HG03175 (cell line): ENCODE data around the gene ICOSLG.
"Not testable (repeated sequence)": the region's sequence is repeated elsewhere in the genome, so short reads cannot be mapped to it uniquely, and the experiment has no call there.

Experiments
- ATAC-seq: cut with Tn5 transposase; IDR thresholded peaks from one replicate; pipeline ENCODE4 v1.9.1; 2021; ENCODE audit warnings: mild to moderate bottlenecking, moderate library complexity; ENCODE audit not compliant: unreplicated experiment

ICOSLG gene

DNA sequence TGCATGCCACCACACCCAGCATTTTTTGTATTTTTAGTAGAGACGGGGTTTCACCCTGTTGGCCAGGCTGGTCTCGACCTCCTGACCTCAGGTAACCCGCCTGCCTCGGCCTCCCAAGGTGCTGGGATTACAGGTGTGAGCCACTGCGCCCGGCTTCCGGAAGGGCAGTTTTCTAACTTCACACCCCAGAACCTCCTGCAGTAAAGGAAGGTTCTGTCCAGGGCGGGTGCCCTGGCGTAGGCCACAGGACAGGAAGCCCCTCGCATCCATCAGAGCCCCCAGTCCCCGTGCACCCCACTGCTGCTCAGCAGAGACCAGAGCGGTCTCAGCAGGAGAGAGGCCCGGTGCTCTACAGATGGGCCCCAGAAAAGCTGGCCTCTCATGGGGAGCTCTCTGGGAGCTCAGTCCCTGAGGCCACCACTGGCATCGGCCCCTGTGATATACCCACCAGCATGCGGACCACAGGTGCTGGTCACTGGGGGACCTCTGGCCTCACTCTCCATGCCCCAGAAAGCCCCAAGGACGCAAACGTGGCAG is 25.1 kb upstream of the ICOSLG start:
- no peak for ATAC-seq

DNA sequence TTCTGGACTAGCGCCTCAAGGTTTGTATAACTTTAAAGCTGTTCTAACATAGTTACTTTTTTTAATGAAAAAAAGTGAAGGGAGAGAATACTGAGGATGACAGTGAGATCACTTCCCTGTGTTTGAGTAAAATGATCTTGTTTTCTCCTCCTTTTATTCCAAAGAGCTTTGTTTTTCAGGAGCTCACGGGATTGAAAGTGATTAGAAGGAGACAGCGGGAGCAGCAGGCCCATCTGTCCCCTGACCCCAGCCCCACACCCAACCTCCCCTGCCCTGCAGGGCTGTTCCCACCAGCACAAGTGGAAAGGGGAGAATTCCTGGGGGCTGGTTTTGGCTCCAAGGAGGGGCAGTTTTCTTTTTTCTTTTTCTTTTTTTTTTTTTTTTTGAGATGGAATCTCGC is 23.0 kb upstream of the ICOSLG start:
- ATAC-seq, result no peak

DNA sequence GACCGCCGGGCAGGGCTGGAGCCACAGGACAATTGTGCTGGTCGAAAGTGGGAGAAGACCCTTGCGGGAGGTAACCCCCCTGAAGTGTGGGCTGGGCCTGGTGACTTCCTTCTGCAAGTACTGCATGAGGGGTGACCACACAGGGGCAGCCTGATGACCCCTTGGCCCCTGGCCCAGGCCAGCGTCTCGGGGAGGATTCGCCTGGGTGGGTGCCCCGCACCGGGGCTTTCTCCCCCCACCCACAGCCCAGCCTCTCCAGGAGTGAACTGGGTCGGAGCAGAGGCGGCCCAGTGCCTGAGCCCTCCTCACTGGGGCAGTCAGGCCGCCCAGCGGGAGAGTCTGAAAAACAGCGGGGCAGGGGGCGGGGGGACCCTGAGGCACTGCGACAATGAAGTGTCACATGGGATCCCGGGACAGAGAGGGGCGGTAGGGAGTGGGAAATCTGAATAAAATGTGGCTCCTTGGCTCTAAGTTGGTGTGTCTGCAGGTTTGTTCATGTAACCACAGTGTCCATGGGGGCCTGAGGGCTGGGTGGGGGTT is 22.5 kb upstream of the ICOSLG start:
- no peak for ATAC-seq

DNA sequence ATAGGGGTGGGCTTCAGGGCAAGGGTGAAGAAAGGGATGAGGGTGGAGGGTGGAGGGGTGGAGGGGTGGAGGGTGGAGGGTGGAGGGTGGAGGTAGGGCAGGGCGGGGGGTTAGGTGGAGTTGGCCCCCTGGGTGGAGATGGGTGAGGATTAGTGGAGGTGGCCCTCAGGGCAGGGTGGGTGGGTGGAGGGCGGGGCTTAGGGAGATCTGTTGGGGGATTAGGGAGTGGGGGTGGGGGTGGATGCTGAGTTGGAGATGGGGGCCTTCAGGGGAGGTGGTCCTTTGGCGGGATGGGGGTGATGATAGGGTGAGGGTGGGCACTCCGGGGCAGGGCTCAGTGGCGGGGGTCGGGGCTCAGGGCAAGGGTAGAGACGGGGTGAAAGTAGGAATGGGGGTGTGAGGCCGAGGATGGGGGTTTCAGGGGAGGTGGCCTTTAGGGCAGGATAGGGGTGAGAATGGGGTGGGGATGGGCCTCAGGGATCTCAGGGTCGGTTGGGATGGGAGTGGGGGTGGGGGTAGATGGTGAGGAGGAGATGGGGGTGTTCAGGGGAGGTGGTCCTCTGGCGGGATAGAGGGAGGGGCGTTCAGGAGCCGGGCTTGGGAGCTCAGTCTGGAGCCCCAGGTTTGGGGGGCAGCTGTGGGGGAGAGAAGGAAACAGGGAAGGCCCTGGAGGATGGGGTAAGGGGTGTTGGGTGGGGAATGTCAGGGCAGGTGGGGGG is 21.8 kb upstream of the ICOSLG start:
- ATAC-seq, result no peak

DNA sequence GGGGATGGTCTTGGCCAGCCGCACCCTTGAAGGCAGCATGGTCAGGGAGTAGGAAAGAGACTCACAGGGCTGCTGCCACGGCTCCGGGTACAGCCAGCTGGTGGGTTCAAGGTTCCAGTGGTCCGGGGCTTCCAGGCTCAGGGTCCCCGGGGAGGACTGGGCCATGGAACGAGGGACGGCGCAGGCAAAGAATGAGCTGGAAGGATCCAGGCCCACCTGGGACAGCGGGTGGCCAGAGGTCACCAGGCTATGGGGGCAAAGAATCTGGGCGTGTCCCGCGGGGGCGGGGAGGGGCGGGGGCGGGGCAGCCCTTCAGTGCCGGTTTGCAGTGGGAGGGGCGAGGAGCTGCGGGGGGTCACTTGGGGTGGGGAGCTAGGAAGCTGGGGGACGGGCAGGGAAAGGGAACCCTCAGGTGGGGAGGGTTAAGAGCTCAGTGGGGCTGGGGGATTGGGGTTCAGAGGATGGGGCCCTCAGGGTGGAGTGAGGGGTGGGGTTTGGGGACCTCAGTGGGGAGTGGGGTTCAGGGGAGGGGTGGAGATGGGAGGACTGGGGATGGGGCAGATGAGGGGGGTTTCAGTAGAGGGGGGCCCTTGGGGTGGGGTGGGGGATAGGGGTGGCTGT is 21.0 kb upstream of the ICOSLG start, which contains the start of gene DNMT3L:
TSS of gene DNMT3L (minus strand) at position 223 of the 621 bp plus-strand sequence. CDS start 638 bp downstream, outside the sequence.
- ATAC-seq, result no peak

DNA sequence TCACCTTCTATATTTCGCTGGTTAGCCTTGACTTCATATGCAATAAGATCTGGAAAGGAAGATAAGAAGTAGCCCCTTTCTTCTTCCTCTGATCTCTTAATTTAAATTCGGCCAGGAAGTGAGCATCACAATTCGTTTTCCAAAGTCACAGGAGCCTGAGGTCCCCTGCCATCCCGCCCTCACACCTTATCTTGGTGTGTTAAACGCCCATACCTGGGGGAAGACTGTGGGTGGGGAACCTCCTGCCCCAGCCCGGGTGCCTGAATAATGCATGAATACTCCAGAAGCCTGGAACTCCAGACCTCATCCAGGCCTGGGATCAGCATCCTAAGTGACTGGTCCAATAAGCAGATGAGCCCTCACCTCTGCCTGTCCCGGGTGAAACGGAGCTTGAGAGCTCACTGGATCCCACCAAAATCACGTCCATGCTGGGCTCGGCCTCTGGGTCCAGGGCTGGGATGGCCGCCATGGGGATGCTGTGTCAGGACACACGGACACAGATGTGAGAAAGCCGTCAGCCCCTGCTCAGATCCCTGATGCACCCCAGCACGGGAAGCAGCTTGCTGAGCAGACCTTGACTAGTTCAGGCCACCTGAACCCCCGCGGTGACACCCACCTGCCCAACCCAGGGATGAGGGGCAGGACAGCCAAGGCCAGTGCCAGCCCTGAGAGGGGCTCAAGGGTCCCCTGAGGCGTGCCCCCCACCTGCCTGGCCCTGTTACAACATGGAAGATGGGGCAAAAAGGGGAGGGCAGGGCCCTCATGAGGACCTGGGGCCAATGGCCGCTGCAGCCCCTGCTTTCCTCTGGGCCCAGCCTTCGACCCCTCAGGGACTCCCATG is 20.3 kb upstream of the ICOSLG start:
- no peak for ATAC-seq

DNA sequence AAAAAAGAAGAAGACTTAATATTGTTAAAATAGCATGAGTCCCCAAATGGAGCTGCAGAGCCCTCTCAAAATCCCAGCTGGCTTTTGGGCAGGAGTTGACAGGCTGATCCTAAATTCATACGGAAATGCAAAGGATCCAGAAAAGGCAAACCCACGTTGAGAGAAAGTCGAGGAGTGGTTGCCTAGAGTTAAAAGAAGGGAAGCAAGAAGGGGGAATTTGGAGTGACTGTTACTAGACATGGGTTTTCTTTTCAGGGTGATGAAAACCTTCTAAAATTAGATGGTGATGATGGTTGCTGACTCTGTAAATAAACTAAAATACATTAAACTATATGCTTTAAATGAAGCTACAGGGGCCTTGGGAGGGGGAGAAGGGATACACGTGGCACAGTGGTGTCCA is 19.3 kb upstream of the ICOSLG start:
- no peak for ATAC-seq

DNA sequence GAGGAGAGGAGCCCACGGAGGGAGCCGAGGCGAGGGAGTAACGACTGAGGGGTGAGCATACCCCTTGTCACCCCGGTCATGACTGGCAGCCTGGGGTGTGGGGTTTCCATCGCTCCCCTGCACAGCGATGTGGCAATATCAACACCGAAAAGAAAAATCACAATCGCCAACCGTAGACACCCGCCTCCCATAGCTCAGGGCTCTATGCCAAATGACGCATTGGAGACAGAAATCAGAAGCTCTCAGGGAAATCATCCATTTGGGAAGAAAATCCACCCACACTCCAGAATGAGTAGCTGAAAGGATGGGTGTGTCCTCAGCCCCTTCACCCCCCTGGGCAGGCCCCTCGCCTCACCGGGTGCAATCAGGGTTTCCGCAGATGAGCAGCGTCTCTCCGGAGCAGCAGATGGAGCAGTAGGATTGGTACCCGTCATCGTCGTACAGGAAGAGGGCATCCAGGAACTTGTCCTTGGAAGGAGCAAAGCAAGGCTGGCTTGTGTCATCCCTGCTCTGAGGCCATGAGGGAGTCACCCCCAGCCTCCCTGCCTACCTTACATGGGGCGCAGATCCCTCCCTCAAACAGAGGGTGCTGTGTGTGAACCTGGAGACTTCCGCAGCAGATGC is 18.5 kb upstream of the ICOSLG start:
- ATAC-seq, result no peak

DNA sequence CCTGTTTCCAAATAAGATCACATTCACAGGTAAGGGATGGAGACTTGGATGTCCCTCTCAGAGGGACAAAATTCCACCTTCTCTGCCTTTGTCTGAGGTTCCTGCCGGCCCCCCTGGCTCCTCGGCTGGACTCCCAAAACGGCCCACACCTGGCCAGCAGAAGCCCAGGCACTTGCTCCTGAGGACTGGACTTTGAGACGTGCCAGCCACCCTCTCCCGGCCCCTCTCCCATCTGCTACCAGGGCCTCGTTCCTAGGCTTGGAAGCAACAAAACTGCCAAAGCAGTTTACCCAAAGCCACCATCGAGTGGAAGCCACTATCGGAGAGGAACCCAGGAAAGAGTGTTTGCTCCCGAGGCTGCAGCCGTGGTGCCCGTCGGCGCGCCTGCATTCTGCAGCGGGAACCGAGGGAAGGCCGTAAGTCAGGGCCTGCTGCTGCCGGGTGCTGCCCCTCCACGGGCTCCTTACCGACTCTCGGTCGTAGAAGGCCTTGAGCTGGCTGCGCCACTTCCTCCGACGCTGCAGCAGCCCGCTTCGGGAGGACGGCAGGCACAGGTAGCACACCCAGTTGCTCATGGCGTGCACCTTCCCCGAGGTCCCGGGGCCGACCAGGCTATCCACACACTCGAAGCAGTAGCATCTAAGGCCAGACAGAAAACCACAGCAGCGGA is 17.4 kb upstream of the ICOSLG start:
- no peak for ATAC-seq

DNA sequence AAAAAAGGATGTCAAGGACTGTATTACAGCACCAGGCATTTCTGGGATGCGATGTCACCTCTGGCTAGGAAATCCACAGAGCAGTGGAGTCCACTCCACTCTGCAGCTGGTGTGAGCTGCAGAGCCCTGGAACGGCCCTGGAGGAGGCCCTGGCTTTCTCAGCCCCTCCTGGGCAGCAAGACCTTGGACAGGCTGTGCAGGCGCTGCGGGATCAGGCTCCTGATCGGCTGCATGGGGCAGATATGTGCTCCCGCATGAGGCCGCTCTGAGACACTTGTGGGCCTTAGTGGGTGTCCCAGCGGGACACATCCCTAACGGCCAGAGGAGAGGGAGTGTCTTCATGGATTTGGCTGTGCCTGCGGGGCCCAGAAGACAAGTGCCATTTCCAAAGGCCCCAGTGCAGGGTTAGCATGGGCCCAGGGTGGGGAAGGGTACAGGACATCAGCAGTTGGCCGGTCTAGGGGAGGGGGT is 14.8 kb upstream of the ICOSLG start:
- no peak for ATAC-seq

DNA sequence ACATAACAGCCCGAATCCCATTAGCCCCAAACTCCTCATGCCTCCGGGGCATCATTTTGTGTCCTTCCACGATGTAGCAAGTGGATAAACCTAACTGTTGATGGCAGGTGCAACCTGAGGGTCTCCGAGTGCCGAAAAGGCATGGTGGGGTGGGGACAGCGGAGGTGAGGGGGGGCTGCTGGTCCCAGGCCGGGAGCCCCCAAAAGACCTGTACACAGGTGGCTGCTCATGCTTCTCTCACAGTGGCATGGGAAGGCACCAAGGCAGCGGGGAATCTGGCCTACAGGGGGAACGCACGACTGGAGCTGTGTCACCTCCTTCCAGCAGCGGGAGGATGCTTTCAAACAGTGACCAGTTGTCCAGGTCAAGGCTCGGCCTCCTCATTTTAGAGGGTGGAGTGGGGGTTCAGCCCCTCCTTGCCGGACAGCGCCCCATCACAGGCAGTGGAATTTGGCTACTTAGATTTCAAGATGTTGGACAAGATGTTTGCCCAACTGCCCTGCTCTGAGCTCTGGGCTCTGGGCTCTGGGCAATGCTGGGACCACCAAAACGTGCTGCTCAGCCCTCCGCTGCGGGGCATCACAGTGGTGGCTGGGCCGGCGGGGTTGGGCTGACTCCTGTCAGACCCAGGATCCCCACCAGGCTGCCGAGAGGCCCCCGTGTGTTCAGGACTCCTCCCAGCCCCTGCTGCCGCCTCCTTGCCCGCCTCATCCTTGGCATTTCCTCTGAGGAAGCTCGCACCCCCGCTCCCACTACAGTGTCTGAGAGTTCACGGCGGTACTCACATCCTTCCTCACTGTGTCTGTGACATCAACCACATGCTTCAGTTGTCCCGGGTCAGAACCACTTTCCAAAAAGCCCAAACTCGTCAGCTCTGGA is 13.3 kb upstream of the ICOSLG start:
- ATAC-seq, result no peak

DNA sequence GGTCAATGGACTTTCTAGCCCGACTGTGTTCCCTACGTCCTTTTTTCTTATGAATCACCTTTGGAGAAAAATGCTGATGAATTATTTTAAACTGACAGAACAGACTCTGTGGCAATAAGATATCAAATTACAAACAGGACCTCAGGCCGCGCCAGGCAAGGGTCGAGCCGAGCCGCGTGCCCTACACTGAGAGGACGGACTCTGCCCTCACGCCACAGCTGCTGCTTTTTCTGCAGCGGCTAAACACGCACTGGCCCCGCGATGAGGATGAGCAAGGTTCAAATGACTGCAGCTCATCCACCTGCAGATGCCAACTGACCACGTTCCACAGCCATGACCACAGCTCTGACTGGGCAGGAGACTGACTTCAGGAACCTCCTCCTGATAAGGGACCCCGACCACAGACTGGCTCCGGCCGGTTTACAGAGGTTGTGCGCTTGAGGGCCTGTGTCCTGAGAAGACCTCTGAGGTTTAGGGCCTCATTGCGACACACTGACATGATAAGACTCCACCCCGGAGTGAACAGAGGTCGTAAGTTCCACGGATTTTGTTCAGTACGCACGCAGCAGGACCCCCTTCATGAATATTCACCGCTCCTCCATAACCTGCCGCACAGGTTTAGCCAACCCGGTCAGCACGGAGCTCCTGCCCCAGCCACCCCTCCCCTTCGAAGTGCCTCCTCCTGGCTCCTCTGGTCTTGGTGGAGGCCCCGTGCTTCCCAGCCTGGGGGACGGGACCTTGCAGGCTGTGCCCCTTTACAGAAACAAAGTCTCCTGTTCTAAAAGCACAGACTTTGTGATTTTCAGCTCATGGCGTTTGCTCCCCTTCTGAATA is 8.7 kb upstream of the ICOSLG start:
- ATAC-seq, result not testable (repeated sequence)

DNA sequence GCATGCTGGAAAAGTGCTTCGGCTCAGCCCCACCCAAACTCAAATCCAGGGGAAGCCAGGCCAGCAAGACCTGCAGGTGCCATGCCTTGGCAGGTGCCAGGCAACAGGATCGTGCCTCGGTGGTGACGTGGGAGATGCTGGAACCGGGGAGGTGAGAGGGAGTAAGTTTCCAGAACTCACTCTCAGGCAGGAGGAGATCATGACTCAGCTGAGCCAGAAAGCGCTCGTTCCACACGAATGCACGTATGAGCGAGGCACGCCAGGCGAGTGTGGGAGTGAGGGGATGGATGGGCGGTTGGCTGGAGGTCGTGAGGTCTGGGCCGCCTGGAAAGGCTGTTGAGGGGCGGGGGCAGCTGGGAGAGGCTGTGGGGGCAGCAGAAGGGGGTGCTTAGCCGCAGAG is 7.2 kb upstream of the ICOSLG start:
- not testable (repeated sequence) for ATAC-seq

DNA sequence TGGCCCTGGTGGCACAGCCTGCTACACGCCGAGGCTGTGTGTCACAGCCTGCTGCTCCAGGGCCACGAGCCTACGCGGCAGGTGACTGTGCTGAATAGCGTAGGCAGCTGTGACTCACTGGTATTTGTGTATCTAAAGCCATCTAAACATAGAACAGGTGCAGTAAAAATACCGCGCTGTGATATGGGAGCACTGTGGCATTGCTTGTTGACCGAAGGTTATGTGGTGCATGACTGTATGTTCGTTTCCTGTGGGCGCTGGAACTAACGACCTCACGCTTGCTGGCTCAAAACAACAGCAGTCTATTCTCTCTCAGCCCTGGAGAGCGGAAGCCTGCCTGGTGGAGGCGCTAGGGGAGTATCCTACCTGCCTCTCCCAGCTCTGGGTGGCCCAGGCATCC is 3.2 kb upstream of the ICOSLG start:
- peak; percentile 53 for ATAC-seq

DNA sequence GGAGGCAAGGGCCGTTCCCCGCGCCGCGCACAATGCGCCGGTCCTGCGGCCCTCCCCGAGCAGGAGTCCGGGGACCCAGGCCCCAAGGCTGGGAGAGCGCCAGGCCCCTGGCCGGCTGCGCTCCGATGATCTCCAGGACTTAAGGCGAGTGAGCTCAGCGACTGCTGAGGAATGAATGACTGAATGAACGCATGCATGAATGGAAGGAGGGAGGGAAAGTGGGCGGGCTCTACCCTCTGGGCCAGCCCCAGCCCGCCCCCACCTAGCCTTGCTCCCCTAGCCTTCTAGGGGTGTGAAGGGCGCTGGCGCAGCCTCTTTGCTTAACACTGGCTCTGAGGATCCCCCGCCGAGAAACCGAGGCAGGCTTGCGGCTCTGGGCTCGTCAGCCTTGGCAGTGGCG is 538 bp upstream of the ICOSLG start:
- ATAC-seq, result peak; percentile 41

DNA sequence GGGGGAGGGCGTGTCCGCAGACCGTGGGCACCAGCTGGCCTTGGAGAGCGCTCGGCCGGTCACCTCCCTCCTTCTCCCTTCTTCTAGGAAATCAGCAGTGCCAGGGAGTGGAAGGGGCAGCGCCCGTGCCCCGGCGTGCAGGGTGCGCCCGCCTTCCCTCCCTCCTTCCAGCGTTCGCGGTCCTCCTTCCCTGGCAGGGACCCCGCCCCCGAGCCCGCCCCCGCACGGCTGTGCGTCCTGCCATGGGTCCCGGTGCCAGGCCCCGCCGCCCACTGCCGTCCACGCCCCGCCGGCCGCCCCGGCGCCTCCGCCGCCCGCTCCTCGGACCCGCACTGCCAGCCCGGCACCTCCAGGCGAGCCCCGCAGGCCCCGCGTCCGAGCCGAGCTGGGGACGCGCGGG is 390 bp downstream of the ICOSLG start:
- ATAC-seq, result peak; percentile 2

DNA sequence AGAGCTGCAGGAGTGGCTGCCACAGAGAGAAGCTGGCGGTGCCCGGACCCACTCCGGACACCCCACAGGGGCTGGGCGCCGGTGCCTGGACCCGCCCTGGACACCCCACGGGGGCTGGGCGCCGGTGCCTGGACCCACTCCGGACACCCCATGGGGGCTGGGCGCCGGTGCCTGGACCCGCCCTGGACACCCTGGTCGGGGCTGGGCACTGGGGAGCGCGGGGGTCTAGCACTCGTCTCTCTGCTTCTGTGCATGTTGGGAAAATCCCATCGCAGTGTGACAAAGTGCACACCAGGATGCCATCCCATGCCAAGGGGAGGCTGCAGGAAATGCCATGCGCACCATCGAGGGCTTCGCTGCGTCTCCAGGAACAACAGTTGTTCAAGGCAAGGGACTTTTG is 11.2 kb downstream of the ICOSLG start:
- ATAC-seq, result not testable (repeated sequence)

DNA sequence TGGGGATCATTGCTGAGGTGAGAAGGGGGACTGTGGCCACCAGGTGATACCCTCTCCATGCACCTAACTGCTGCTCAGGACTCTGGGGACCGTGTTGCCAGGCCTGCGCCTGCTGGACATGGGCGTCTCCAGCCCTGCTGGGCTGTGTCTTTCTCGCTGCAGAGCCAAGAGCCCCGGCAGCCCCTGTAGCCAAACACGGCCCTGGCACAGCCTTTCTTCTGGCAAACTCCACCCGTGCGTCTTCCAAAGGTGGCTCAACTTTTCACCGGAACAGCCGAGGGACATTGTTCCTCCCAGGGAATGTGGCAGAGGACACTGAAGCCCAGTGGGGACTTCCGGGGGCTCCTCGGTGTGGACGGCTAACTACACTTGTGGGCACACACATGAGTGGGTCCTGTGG is 12.6 kb downstream of the ICOSLG start:
- ATAC-seq, result not testable (repeated sequence)
